Stomach (tissue), 9 donors: ENCODE results near the gene TNNT1. TPM values are rescaled to one million over a fixed set of nuclear protein-coding genes. Genes with fewer than 3 reads are reported as not detected.

Source experiments
- DNase-seq, 2 donors: peaks; one replicate each; pipeline versions ENCODE4 v3.0.0 to v3.0.0-alpha.2; 2013 to 2019
- H3K27ac ChIP-seq, 5 donors: fragments of 200-600 bp in 4 of 5; sonication (generic) in 4 of 5; one replicate each; pipeline ENCODE4 v1.5.1; 2013 to 2019; ENCODE audit warnings: mild to moderate bottlenecking in 1 of 5, moderate library complexity in 1 of 5
- H3K27me3 ChIP-seq, 3 donors: fragments of 200-600 bp; sonication (generic); one replicate each; pipeline ENCODE4 v1.5.1; 2017 to 2019; ENCODE audit warnings: mixed run types in 1 of 3
- H3K36me3 ChIP-seq, 4 donors: fragments of 200-600 bp; sonication (generic); 1 replicate in 3 of 4; 2 replicates in 1 of 4; pipeline ENCODE4 v1.5.1; 2016 to 2019
- H3K4me1 ChIP-seq, 4 donors: fragments of 200-600 bp; sonication (generic); one replicate each; pipeline ENCODE4 v1.5.1; 2016 to 2019
- H3K4me3 ChIP-seq, 4 donors: fragments of 200-600 bp; sonication (generic) in 3 of 4; one replicate each; pipeline ENCODE4 v1.5.1; 2016 to 2019; ENCODE audit warnings: mild to moderate bottlenecking in 1 of 4
- H3K9me3 ChIP-seq, 4 donors: fragments of 200-600 bp; sonication (generic); one replicate each; pipeline ENCODE4 v1.5.1; 2016 to 2019
- EP300 ChIP-seq: sonication (generic); formaldehyde crosslinking; IDR thresholded peaks from one replicate; pipeline ENCODE4 v1.6.1; 2017; ENCODE audit warnings: antibody characterized with exemption
- POLR2A ChIP-seq, 4 donors: fragments of 450-650 bp; IDR thresholded peaks; one replicate each; pipeline ENCODE4 v1.6.1; 2016; ENCODE audit warnings: antibody characterized with exemption in 4 of 4, control low read depth in 2 of 4, mild to moderate bottlenecking in 1 of 4, moderate library complexity in 1 of 4
- POLR2AphosphoS5 ChIP-seq, 3 donors: sonication (generic); formaldehyde crosslinking; IDR thresholded peaks; one replicate each; pipeline ENCODE4 v1.6.1; 2016; ENCODE audit warnings: antibody characterized with exemption in 3 of 3
- WGBS, 5 donors: extraction: QIAGEN DNeasy Blood & Tissue Kit in 3 of 5; methylation state at CpG; one replicate each; pipeline versions ENCODE4 v1.1.5 to v1.1.7; 2013 to 2018; 5-methylcytosine and 5-hydroxymethylcytosine counted together
- intact Hi-C: fragments of 100-400 bp; cut with DNase I; formaldehyde crosslinking; loops from one replicate; pipeline ENCODE4 v1.15.1; 2023; ENCODE audit warnings: low total_unique reads
- polyA plus RNA-seq, 3 donors: library from polyadenylated mRNA; stranded (reverse); fragments of 200-250 nt; gene quantifications; one replicate each; pipeline ENCODE4 v1.2.3, GENCODE V29; 2013
- total RNA-seq, 5 donors: library from RNA; depleted of rRNA; stranded (reverse); fragments of >200 nt; gene quantifications; one replicate each; pipeline versions ENCODE4 v1.1.0 to v1.2.3, GENCODE V29; 2014 to 2016
- TF ChIP-seq, protein P1 (sequence below), 7 experiments: fragments of 450-650 bp in 4 of 7; fragments of 200-600 bp in 3 of 7; sonication (generic) in 3 of 7; IDR thresholded peaks; one replicate each; pipeline ENCODE4 v1.5.1; 2016 to 2019; ENCODE audit warnings: antibody characterized with exemption in 7 of 7, control low read depth in 2 of 7, mild to moderate bottlenecking in 1 of 7
- donor health status: healthy with polysubstance abuse.
- donor health status: Bipolar disorder and iron deficiency.
- donor health status: healthy.

The TNNT1 gene
- total and polyA plus RNA-seq, 8 donors: 0.87 to 19.6 (median 3.9) TPM; not detected in 4

DNA sequence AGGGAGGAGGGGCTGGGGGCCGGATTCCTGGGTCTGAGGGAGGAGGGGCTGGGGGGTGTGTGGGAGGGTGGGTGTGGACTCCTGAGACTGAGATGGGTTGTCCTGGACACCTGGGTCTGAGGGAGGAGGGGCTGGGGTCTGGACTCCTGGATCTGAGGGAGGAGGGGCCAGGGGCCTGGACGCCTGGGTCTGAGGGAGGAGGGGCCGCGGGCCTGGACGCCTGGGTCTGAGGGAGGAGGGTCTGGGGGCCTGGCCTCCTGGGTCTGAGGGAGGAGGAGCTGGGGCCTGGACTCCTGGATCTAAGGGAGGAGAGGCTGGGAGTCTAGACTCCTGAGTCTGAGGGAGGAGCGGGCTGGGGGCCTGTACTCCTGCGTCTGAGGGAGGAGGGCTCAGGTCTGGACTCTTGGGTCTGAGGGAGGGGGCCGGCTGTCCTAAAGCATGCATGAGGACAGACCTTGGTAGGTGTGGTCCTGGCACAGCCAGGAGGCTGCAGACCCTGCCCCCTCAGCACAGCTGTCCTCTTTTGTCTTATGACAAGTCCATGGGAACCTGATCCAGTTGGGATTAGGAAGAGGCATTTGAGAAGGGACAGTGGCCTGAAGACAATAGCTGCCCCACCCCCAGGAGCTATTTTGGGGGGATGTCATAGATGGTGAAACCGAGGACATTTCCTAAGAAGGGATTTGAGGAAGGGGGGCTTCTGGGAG, 1.3 kb downstream of the TNNT1 start:
- TF ChIP-seq, protein P1, sequence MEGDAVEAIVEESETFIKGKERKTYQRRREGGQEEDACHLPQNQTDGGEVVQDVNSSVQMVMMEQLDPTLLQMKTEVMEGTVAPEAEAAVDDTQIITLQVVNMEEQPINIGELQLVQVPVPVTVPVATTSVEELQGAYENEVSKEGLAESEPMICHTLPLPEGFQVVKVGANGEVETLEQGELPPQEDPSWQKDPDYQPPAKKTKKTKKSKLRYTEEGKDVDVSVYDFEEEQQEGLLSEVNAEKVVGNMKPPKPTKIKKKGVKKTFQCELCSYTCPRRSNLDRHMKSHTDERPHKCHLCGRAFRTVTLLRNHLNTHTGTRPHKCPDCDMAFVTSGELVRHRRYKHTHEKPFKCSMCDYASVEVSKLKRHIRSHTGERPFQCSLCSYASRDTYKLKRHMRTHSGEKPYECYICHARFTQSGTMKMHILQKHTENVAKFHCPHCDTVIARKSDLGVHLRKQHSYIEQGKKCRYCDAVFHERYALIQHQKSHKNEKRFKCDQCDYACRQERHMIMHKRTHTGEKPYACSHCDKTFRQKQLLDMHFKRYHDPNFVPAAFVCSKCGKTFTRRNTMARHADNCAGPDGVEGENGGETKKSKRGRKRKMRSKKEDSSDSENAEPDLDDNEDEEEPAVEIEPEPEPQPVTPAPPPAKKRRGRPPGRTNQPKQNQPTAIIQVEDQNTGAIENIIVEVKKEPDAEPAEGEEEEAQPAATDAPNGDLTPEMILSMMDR (IDR thresholded peaks at IDR 0.05): no peak
- TF ChIP-seq EP300 (no peak), POLR2A (IDR thresholded peaks at IDR 0.05) (no peak), POLR2AphosphoS5 (IDR thresholded peaks at IDR 0.05) (no peak)

DNA sequence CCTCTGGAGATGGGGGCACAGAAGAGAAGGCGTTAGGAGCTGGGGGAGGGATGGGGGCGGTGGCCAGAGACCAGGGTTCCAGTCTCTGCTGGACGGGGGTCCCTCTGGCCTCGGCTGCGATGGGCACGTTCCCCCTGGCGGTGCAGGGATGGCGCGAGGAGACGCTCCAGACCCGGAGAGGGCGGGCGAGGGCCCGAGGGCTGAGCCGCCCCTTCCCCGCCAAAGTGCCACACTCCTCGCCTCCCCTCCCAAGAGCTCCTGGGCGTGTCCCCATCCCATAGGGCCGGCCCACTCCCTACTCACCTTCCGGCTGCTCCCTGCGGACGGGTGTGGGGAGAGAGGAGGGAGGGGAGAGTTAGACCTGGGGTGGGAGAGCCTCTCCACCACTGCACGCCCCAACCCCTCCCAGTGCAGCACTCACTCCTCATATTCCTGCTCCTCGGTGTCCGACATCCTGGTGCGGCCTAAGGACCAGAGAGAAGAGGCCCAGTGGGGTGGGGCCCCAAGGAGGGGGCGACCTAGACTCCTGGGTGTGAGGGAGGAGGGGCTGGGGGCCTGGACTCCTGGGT, 2.2 kb downstream of the TNNT1 start:
- H3K27me3 ChIP-seq: peaks cover 26 to 100% (median 83%) of the 10 kb centered on the region in 3 donors
- H3K9me3 ChIP-seq: no peaks in the 10 kb centered on the region
- peaks cover under 1 to 20% (median 14%) of the 10 kb centered on the region in 4 donors for H3K4me1 ChIP-seq
- DNase-seq: peak in 1 of 2 donors; percentile 68
- intact Hi-C loops: loop anchor here (10.0 kb wide), 1 partner anchor 348 kb away; no protein-coding TSS in a partner anchor
- TF ChIP-seq POLR2AphosphoS5 (IDR thresholded peaks at IDR 0.05) (no peak), EP300 (no peak), POLR2A (IDR thresholded peaks at IDR 0.05) (no peak)
- TF ChIP-seq, protein P1 (IDR thresholded peaks at IDR 0.05): no peak
- WGBS, 5 donors: 0 to 4% (median 2%) methylated on average over 8 to 27 of the region's 27 CpGs
- H3K27ac ChIP-seq: no peak overlapping the region
- H3K4me3 ChIP-seq: peak overlapping the region in 1 of 4 donors; percentile 23
- no peaks in the 10 kb centered on the region for H3K36me3 ChIP-seq

More for the DNA sequence above, 1.3 kb downstream of the TNNT1 start:
- H3K27me3 ChIP-seq: peaks cover 21 to 94% (median 74%) of the 10 kb centered on the region in 3 donors
- H3K27ac ChIP-seq: no peak overlapping the region
- no peaks in the 10 kb centered on the region for H3K36me3 ChIP-seq
- no peak overlapping the region for H3K4me3 ChIP-seq
- intact Hi-C loops: loop anchor here (10.0 kb wide), 1 partner anchor 347 kb away; no protein-coding TSS in a partner anchor
- no peaks in the 10 kb centered on the region for H3K9me3 ChIP-seq
- DNase-seq: no peak
- peaks cover 0 to 18% (median 12%) of the 10 kb centered on the region in 4 donors for H3K4me1 ChIP-seq
- 19 to 35% (median 27%) methylated on average over 5 to 9 of the region's 9 CpGs for whole genome bisulfite sequencing, 5 donors

DNA sequence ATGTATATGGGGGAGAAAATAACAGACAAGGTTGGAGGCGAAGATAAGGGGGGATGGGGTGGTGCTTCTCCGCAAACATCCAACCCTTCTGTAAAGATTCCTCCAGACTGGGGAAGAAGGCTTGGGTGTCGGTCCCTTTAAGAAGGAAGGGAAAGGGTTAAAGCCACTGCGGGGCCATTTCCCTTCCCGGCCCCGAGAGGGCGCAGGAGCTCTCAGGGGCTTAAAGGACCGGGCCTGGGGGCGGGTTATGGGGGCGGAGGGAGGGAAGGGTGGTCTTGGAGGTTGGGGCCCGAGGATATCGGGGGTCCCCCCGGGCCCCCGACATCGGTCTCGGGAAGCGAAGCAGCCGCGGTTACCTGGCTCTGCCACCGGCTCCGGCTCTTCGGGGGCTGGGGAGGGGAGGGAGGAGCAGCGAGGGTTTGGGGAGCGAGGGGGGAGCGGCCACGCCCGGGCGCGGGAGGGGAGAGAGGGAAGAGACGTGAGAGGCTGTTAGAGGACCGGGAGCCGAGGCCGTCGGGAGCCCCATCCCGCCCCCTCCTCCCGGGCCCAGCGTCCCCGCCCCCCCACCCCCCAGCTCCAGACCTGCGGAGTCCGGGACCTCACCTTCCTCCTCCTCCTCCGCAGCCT, 2.8 kb downstream of the TNNT1 start:
- DNase-seq: no peak
- peaks cover 27 to 100% (median 89%) of the 10 kb centered on the region in 3 donors for H3K27me3 ChIP-seq
- intact Hi-C loops: loop anchor here (10.0 kb wide), 1 partner anchor 349 kb away; no protein-coding TSS in a partner anchor
- no peak overlapping the region for H3K27ac ChIP-seq
- no peaks in the 10 kb centered on the region for H3K36me3 ChIP-seq
- H3K4me3 ChIP-seq: peak overlapping the region in 2 of 4 donors; percentile 4 to 23
- H3K4me1 ChIP-seq: peaks cover 3 to 26% (median 18%) of the 10 kb centered on the region in 4 donors
- TF ChIP-seq, protein P1 (IDR thresholded peaks at IDR 0.05): peak in 2 of 7 experiments; percentile 7 to 27
- no peak for TF ChIP-seq POLR2AphosphoS5 (IDR thresholded peaks at IDR 0.05)
- no peak for TF ChIP-seq EP300
- TF ChIP-seq POLR2A (IDR thresholded peaks at IDR 0.05): no peak
- WGBS, 5 donors: 1 to 3% (median 1%) methylated on average over 18 to 41 of the region's 41 CpGs
- no peaks in the 10 kb centered on the region for H3K9me3 ChIP-seq

DNA sequence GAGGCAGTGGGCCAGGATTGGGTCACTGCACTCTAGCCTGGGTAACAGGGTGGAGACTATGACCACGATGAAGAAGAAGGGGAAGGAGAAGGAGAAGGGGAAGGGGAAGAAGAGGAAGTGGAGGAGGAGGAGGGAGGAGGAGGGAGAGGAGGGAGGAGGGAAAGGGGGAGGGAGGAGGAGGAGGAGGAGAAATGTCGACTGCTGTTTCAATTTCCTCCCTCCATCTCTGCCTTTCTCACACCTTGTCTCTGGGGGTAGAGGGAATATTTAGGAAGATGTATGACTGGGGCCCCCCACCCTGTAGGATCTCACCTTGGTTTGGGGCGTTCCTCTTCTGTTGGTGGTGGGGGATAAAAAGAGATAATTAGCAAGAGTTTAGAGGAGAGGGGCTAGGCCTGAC, 3.8 kb downstream of the TNNT1 start:
- no peak for DNase-seq
- H3K27ac ChIP-seq: no peak overlapping the region
- TF ChIP-seq POLR2A (IDR thresholded peaks at IDR 0.05) (no peak), POLR2AphosphoS5 (IDR thresholded peaks at IDR 0.05) (no peak), EP300 (no peak)
- TF ChIP-seq, protein P1 (IDR thresholded peaks at IDR 0.05): no peak
- peaks cover 3 to 29% (median 20%) of the 10 kb centered on the region in 4 donors for H3K4me1 ChIP-seq
- intact Hi-C loops: loop anchor here (10.0 kb wide), 1 partner anchor 350 kb away; no protein-coding TSS in a partner anchor
- H3K9me3 ChIP-seq: no peaks in the 10 kb centered on the region
- WGBS, 5 donors: 11 to 23% (median 18%) methylated on average over 3 of the region's 3 CpGs
- H3K36me3 ChIP-seq: no peaks in the 10 kb centered on the region
- peaks cover 27 to 100% (median 93%) of the 10 kb centered on the region in 3 donors for H3K27me3 ChIP-seq
- no peak overlapping the region for H3K4me3 ChIP-seq
